Stimulated activated naive CD4-positive, alpha-beta T cell treated with Interleukin-2 at 50 U/mL for 16 hours (primary cell): Measurements from ENCODE around the gene SSH3.

Source experiments
- DNase-seq: peaks from one replicate; lab custom pipeline; 2025; lab: John Stamatoyannopoulos, UW

Gene SSH3

GRCh38 chr11:67349036-67349435 is 45.7 kb downstream of the SSH3 start:
- DNase-seq = no peak

DNA sequence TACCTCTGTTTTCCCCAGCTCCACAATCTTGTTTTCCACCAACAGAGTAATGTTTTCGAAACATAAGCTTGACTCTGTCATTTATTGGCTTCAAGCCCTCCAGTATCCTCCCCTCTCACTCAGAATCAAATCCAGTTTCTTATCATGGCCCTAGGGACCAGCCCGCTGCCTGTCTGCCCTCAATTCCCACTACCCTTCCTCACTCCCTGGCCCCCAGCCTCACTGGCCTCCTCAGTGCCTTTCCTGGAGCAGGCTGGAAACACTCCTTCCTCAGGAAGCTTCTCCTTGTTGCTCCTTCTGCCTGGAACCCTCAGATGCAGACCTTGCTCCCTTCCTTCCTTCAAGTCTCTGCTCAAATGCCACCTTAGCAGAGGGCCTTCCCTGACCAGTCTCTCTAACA is 46.1 kb downstream of the SSH3 start:
- DNase-seq = no peak

DNA sequence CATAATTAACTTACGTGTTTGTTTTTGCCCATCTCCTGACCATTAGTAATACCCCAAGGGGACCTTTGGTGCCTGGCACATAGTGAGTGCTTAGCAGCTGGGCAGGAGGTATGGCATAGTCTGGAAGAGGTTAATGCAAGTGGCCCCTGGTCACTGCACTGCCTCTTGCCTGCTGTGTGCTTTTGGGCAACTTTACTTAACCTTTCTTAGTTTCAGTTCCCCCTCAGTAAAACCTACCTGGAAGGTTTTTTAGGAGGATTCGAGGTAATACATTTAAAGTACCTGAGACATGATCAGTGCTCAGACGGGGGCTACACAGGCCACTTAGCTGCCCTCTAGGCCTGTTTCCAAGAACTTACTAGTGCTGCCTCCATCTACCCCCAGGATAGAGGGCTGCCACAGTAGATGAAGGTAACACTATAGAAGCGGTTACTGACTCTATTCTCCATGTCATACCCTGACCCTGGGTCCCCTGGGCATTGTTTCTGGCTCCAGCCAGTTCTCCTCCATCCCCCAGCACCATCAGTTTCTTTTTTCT is 46.7 kb downstream of the SSH3 start:
- DNase-seq = no peak

DNA sequence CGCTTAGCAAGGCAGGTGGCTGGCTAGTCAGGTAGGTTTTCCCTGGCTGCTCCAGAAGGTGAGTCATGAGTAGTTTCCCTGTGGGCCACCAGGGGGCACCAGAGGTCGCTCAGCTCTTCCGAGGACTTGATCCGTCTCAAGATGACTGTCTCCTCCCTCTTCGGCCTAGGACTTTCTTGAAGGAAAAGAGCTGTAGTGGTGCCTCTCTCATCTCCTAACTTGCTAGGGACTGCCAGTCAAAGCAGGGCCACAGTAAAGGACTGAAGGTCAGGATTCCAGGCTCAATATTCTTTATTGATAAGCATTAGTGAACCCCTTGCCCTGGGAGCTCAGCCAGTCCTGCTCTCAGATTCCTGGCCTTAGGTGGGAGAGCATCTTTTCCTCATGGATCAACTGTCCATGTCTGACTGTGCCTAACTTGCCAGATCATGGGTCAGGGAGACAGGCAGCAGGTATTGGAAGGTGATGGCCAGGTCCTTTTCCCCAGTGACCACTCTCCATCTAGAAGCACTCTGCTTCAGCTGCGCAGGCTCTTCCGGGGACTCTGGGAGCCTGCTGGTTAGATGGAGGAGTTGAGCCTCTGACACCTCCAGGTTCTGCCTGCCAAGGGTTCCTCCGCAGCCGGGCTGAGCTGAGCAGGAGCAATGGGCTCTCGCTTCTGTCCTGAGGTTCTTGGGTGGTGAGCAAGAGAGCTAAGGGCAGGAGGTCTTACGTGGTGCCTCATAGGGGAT is 48.1 kb downstream of the SSH3 start:
- DNase-seq = peak; percentile 52

GRCh38 chr11:67352546-67353316 is 49.4 kb downstream of the SSH3 start:
- DNase-seq = peak; percentile 67

GRCh38 chr11:67353317-67354074 is 50.2 kb downstream of the SSH3 start, which contains the start of gene POLD4:
POLD4 (minus strand) TSS chr11:67353546; CDS start chr11:67353399, 147 bp downstream.
- DNase-seq = peak; percentile 93

- DNase-seq = no peak
Measured at GRCh38 chr11:67354075-67355022, 51.0 kb downstream of the SSH3 start.

DNA sequence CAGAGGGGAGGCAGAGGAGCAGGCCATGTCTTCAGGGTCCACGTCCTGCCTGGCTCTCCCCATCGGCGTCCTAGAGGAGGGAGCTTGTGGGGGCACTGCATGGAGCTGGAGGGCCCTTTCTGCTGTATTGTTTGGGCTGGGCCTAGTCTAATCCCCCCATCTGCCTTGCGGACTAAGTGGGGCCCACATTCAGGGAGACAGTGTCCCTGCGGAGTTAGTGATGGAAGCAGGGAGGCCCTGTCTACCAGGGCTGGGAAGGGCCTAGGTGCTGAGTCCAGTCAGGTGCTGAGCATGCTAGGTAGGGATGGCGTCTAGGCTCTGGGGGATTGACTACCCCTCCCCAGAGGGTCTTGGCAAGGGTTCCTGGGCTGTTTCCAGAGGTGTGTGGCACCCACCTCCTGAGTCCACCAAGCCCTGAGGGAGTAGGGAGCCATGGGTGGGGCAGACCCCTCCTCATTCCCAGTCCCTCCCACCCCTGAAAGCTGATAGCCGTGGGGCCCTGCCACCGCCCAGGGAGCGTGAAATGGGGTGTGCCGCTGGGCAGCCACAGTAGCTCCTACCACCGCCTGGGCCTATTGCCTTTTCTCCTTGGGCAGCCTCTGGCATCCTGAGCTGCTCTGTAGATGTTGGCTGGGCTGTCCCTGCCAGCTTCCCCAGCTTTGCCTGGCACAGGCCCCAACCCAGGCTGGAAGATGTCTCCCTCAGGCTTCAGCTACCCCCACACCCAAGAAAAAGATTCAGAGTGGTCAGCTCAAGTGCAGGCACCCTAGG is 51.9 kb downstream of the SSH3 start:
- no peak for DNase-seq

- DNase-seq = no peak
Measured at GRCh38 chr11:67355794-67356386, 52.6 kb downstream of the SSH3 start.

GRCh38 chr11:67356387-67356863 is 53.1 kb downstream of the SSH3 start:
- no peak for DNase-seq

GRCh38 chr11:67356864-67357561 is 53.7 kb downstream of the SSH3 start:
- peak; percentile 55 for DNase-seq

- DNase-seq = no peak
Measured at GRCh38 chr11:67357831-67358670, 54.7 kb downstream of the SSH3 start.
